GM12873 (cell line): ENCODE results near the gene NCL.

Source experiments
- CTCF ChIP-seq: IDR thresholded peaks from 2 replicates; pipeline ENCODE4 v1.5.1; 2012; ENCODE audit warnings: low read depth, mild to moderate bottlenecking, moderate library complexity, low read length, control low read depth; ENCODE audit not compliant: insufficient read depth; ENCODE audit errors: missing control alignments

The NCL gene

GRCh38 chr2:231450548-231450989 is 13.7 kb downstream of the NCL start:
- TF ChIP-seq CTCF = no peak

GRCh38 chr2:231449503-231450054 is 14.7 kb downstream of the NCL start:
- TF ChIP-seq CTCF = no peak

GRCh38 chr2:231436957-231437356 is 27.3 kb downstream of the NCL start:
- TF ChIP-seq CTCF = no peak

- TF ChIP-seq CTCF = no peak
Measured at GRCh38 chr2:231433990-231434389, 30.3 kb downstream of the NCL start.

- TF ChIP-seq CTCF = no peak
Measured at GRCh38 chr2:231431606-231432005, 32.7 kb downstream of the NCL start.

- TF ChIP-seq CTCF = no peak
Measured at GRCh38 chr2:231429901-231430300, 34.4 kb downstream of the NCL start.

GRCh38 chr2:231429152-231429551 is 35.1 kb downstream of the NCL start:
- TF ChIP-seq CTCF = no peak
